KOPT-K1 (cell line): Measurements from ENCODE around the gene TTC9C.

ENCODE experiments used
- H3K27ac ChIP-seq: fragments of 200-600 bp; sonication (generic); 2 replicates; pipeline ENCODE4 v1.5.1; 2016; ENCODE audit warnings: antibody characterized with exemption, mild to moderate bottlenecking, low read depth, low read length; ENCODE audit not compliant: poor library complexity, severe bottlenecking
- H3K36me3 ChIP-seq: fragments of 200-600 bp; sonication (generic); 2 replicates; pipeline ENCODE4 v1.5.1; 2017; ENCODE audit warnings: antibody characterized with exemption, mild to moderate bottlenecking, low read length, moderate library complexity; ENCODE audit not compliant: insufficient read depth
- H3K9me3 ChIP-seq: fragments of 200-600 bp; sonication (generic); 2 replicates; pipeline ENCODE4 v1.5.1; 2017; ENCODE audit warnings: antibody characterized with exemption, low read length, mild to moderate bottlenecking; ENCODE audit not compliant: insufficient read depth, poor library complexity, severe bottlenecking

Gene TTC9C

GRCh38 chr11:62705880-62706849 is 22.1 kb upstream of the TTC9C start:
- Histone ChIP-seq H3K9me3 (no peaks in the 10 kb centered on the region), H3K36me3 (peaks cover 18% of the 10 kb centered on the region), H3K27ac (peak overlapping the region; percentile 90)

- no peak overlapping the region for H3K27ac ChIP-seq
- H3K36me3 ChIP-seq, result peaks cover 18% of the 10 kb centered on the region
- no peaks in the 10 kb centered on the region for H3K9me3 ChIP-seq
Measured at GRCh38 chr11:62706850-62707247, 21.4 kb upstream of the TTC9C start.

GRCh38 chr11:62707277-62707861 is 20.9 kb upstream of the TTC9C start, which contains the start of the genes BSCL2 and GNG3:
TSS of gene BSCL2 (minus strand) at chr11:62707424. CDS start at chr11:62707195, 229 bp downstream.
TSS of gene GNG3 (plus strand) at chr11:62707676. CDS start at chr11:62708296, 620 bp downstream.
- peak within 1 kb of the TSS; percentile 96 for H3K27ac ChIP-seq
- peaks cover 23% of the 10 kb centered on the region for H3K36me3 ChIP-seq
- no peaks in the 10 kb centered on the region for H3K9me3 ChIP-seq

- H3K27ac ChIP-seq, result peak overlapping the region; percentile 96
- no peaks in the 10 kb centered on the region for H3K9me3 ChIP-seq
- H3K36me3 ChIP-seq, result peaks cover 33% of the 10 kb centered on the region
Measured at GRCh38 chr11:62708392-62708791, 19.9 kb upstream of the TTC9C start.

GRCh38 chr11:62708793-62709192 is 19.5 kb upstream of the TTC9C start:
- peaks cover 37% of the 10 kb centered on the region for H3K36me3 ChIP-seq
- peak overlapping the region; percentile 96 for H3K27ac ChIP-seq
- H3K9me3 ChIP-seq, result no peaks in the 10 kb centered on the region

GRCh38 chr11:62709247-62710000 is 18.9 kb upstream of the TTC9C start:
- H3K27ac ChIP-seq, result peak overlapping the region; percentile 96
- H3K9me3 ChIP-seq, result no peaks in the 10 kb centered on the region
- peaks cover 43% of the 10 kb centered on the region for H3K36me3 ChIP-seq

DNA sequence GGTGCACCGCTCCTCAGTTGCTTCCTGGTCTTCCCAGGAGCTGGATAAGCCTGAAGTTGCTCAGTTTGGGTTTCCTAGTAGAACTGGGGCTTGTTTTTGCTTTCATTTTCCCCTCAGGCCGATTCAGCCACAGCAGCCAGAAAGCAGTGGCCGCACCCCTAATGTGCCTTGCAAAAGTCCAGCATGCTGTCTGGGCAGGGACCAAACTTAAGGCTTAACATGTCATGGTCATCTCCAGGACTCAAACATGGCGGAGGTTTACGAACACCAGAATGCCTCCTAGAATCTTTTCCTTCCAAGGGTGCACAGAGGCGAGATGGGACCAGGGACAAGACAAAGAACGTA is 18.3 kb upstream of the TTC9C start:
- Histone ChIP-seq H3K9me3 (no peaks in the 10 kb centered on the region), H3K36me3 (peaks cover 49% of the 10 kb centered on the region), H3K27ac (peak overlapping the region; percentile 96)

- no peak overlapping the region for H3K27ac ChIP-seq
- H3K36me3 ChIP-seq, result peaks cover 73% of the 10 kb centered on the region
- H3K9me3 ChIP-seq, result no peaks in the 10 kb centered on the region
Measured at GRCh38 chr11:62712276-62712812, 15.9 kb upstream of the TTC9C start.

GRCh38 chr11:62712861-62713260 is 15.4 kb upstream of the TTC9C start:
- Histone ChIP-seq H3K9me3 (no peaks in the 10 kb centered on the region), H3K36me3 (peaks cover 78% of the 10 kb centered on the region), H3K27ac (no peak overlapping the region)

DNA sequence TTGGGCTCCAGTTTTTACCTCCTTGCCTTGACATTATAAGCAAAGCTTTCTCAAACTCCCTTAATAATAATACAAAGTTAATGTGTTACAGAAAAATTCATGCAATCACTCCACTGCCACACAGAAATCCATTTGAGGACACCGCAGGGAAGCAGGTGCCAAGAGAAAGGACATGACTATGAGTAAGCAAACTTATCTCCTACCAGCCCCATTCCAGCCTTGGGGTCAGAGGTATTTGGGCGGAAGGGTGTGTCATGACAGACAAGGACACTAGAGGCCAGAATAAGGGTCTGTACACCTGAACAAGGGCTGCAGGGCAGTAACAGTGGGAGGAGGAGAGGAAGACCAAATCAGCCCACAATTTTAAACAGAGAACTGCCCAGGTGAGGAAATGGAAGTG is 14.9 kb upstream of the TTC9C start:
- H3K9me3 ChIP-seq, result no peaks in the 10 kb centered on the region
- H3K27ac ChIP-seq, result no peak overlapping the region
- H3K36me3 ChIP-seq, result peaks cover 83% of the 10 kb centered on the region

GRCh38 chr11:62715150-62716130 is 12.8 kb upstream of the TTC9C start:
- Histone ChIP-seq H3K27ac (no peak overlapping the region), H3K9me3 (no peaks in the 10 kb centered on the region), H3K36me3 (peaks cover 99% of the 10 kb centered on the region)

DNA sequence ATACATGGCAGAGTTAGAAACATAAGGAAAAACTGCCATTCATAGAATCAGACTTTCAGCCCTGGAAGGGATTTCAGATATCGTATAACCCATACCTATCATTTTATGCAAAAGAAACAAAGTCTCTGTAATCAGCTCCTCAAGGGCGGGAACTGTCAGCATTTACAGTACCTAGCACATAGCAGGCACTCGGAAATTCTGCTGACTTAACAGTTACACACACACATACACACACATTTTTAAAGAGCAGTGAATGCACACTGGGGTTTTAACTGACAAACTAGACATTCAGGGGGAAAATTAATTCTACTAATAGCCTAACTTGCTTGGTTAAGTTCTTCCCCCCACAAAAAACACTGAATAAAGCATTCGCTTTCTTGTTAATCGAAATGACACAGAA is 12.1 kb upstream of the TTC9C start:
- no peaks in the 10 kb centered on the region for H3K9me3 ChIP-seq
- peaks cover 99% of the 10 kb centered on the region for H3K36me3 ChIP-seq
- no peak overlapping the region for H3K27ac ChIP-seq

GRCh38 chr11:62716816-62717215 is 11.5 kb upstream of the TTC9C start:
- H3K36me3 ChIP-seq, result peaks cover 99% of the 10 kb centered on the region
- no peaks in the 10 kb centered on the region for H3K9me3 ChIP-seq
- no peak overlapping the region for H3K27ac ChIP-seq
